HAP-1 (cell line): ENCODE results near the gene NOTCH1.
"Not testable (repeated sequence)": the region's sequence is repeated elsewhere in the genome, so short reads cannot be mapped to it uniquely, and the experiment has no call there.

Source experiments
- DNase-seq, 2 experiments: peaks; one replicate each; pipeline ENCODE4 v3.0.0-alpha.2; 2016 to 2020; ENCODE audit warnings: low spot score in 2 of 2
- H3K27me3 ChIP-seq: fragments of 250-450 bp; sonication (Bioruptor Pico); 2 replicates; pipeline ENCODE4 v1.5.1; 2020; ENCODE audit warnings: low read depth, mild to moderate bottlenecking, moderate library complexity
- H3K36me3 ChIP-seq: fragments of 250-450 bp; sonication (Bioruptor Pico); replicated peaks from 2 replicates; pipeline ENCODE4 v1.5.1; 2020; ENCODE audit warnings: mild to moderate bottlenecking
- H3K4me1 ChIP-seq: fragments of 250-450 bp; sonication (Bioruptor Pico); 2 replicates; pipeline ENCODE4 v1.5.1; 2020; ENCODE audit warnings: mild to moderate bottlenecking
- H3K4me3 ChIP-seq: fragments of 250-450 bp; sonication (Bioruptor Pico); 2 replicates; pipeline ENCODE4 v1.5.1; 2020; ENCODE audit warnings: mild to moderate bottlenecking, moderate library complexity
- H3K9me3 ChIP-seq: fragments of 250-450 bp; sonication (Bioruptor Pico); 2 replicates; pipeline ENCODE4 v1.5.1; 2020; ENCODE audit warnings: mild to moderate bottlenecking, moderate library complexity
- in situ Hi-C: fragments of 300-500 bp; cut with MboI; formaldehyde crosslinking; loops from 3 replicates; pipeline ENCODE4 v1.14.3; 2020; ENCODE audit warnings: low sequenced_read_pairs, inconsistent platforms, mixed read lengths

NOTCH1 gene

GRCh38 chr9:136585531-136586120, 39.8 kb upstream of the NOTCH1 start:
- in situ Hi-C loops = no loop called here

GRCh38 chr9:136584934-136585333, 39.1 kb upstream of the NOTCH1 start:
- H3K27me3 ChIP-seq = no peaks in the 10 kb centered on the region
- H3K4me1 ChIP-seq = peaks cover 4% of the 10 kb centered on the region; the same call in 1 of the 2 replicates
- in situ Hi-C loops = no loop called here
- no peak overlapping the region for H3K4me3 ChIP-seq
- no peaks in the 10 kb centered on the region for H3K9me3 ChIP-seq
- H3K36me3 ChIP-seq = no peaks in the 10 kb centered on the region
- no peak for DNase-seq

More at GRCh38 chr9:136585531-136586120, 39.8 kb upstream of the NOTCH1 start:
- no peak for DNase-seq
- Histone ChIP-seq H3K36me3 (no peaks in the 10 kb centered on the region), H3K4me1 (peaks cover 4% of the 10 kb centered on the region; the same call in 1 of the 2 replicates), H3K27me3 (no peaks in the 10 kb centered on the region), H3K4me3 (no peak overlapping the region), H3K9me3 (no peaks in the 10 kb centered on the region)

DNA sequence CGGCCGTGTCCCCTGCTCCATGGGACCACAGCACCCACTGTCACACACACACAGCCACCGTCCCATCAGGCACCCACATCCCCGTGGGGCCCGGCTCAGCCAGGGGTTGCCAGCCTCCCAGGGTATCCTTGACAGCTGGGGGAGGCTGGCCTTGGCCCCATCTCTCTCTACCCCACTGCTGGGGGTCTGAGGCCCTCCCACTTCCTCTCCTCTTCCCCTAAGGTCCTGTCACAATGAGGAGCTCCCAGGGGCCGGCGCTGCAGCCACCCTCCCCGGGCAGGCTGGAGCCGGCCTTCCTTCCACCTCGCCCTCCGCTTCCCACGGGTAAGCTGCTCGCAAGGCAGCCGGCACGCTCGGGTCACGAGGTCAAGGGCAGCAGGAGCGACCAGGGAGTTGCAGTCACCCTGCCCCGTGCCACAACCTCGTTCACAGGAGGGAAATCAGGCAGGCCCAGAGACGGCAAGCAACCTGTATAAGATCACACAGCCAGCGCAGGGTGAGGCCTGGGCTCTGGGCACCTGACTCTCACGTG, 38.6 kb upstream of the NOTCH1 start:
- Histone ChIP-seq H3K4me1 (peaks cover 4% of the 10 kb centered on the region; the same call in 1 of the 2 replicates), H3K4me3 (no peak overlapping the region)

GRCh38 chr9:136582977-136583735, 37.3 kb upstream of the NOTCH1 start:
- Histone ChIP-seq H3K36me3 (no peaks in the 10 kb centered on the region), H3K9me3 (no peaks in the 10 kb centered on the region), H3K4me1 (peaks cover 4% of the 10 kb centered on the region; the same call in 1 of the 2 replicates), H3K4me3 (no peak overlapping the region), H3K27me3 (no peaks in the 10 kb centered on the region)
- DNase-seq = no peak
- in situ Hi-C loops = no loop called here

More for the DNA sequence above, 38.6 kb upstream of the NOTCH1 start:
- Histone ChIP-seq H3K36me3 (no peaks in the 10 kb centered on the region), H3K9me3 (no peaks in the 10 kb centered on the region), H3K27me3 (no peaks in the 10 kb centered on the region)
- in situ Hi-C loops = no loop called here
- no peak for DNase-seq

GRCh38 chr9:136581614-136582447, 36.0 kb upstream of the NOTCH1 start:
- H3K4me1 ChIP-seq = no peaks in the 10 kb centered on the region
- in situ Hi-C loops = no loop called here
- no peaks in the 10 kb centered on the region for H3K9me3 ChIP-seq
- no peak for DNase-seq
- H3K4me3 ChIP-seq = no peak overlapping the region
- H3K27me3 ChIP-seq = no peaks in the 10 kb centered on the region
- H3K36me3 ChIP-seq = no peaks in the 10 kb centered on the region

DNA sequence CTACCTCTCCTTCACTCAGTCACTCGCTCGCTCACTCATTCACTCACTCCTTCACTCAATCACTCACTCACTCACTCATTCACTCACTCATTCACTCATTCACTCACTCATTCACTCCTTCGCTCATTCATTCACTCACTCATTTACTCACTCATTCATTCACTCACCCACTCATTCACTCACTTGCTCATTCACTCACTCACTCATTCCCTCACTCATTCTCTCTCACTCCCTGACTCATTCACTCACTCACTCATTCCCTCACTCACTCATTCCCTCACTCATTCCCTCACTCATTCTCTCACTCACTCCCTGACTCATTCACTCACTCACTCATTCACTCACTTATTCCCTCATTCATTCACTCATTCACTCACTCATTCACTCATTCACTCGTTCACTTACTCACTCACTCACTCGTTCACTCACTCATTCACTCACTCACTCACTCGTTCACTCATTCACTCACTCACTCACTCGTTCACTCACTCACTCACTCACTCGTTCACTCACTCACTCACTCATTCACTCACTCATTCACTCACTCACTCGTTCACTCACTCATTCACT, 33.9 kb upstream of the NOTCH1 start:
- in situ Hi-C loops, H3K4me3 ChIP-seq, DNase-seq, H3K4me1 ChIP-seq, H3K27me3 ChIP-seq, H3K9me3 ChIP-seq, H3K36me3 ChIP-seq: not testable (repeated sequence)

- H3K27me3 ChIP-seq = no peaks in the 10 kb centered on the region
- H3K4me1 ChIP-seq = no peaks in the 10 kb centered on the region
- in situ Hi-C loops = no loop called here
- H3K4me3 ChIP-seq = no peak overlapping the region
- no peak for DNase-seq
- H3K9me3 ChIP-seq = no peaks in the 10 kb centered on the region
- H3K36me3 ChIP-seq = no peaks in the 10 kb centered on the region
Measured at GRCh38 chr9:136578915-136579649, 33.2 kb upstream of the NOTCH1 start.

DNA sequence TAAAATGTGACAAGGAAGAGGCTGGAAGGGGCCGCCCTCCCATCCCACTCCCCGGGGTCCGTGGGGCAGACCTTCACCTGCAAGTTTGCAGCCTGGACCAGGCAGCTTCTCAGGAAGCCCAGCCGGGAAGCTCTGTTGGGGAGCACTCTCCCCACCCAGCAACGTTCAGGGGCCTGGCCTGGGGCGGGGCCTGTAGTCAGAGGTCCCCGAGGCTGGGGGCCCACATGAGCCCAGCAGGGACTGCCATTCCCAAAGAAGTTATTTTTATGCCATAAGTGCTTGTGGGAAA, 32.7 kb upstream of the NOTCH1 start:
- no peaks in the 10 kb centered on the region for H3K4me1 ChIP-seq
- DNase-seq = no peak
- H3K9me3 ChIP-seq = no peaks in the 10 kb centered on the region
- no peaks in the 10 kb centered on the region for H3K27me3 ChIP-seq
- no peak overlapping the region for H3K4me3 ChIP-seq
- in situ Hi-C loops = no loop called here
- no peaks in the 10 kb centered on the region for H3K36me3 ChIP-seq

DNA sequence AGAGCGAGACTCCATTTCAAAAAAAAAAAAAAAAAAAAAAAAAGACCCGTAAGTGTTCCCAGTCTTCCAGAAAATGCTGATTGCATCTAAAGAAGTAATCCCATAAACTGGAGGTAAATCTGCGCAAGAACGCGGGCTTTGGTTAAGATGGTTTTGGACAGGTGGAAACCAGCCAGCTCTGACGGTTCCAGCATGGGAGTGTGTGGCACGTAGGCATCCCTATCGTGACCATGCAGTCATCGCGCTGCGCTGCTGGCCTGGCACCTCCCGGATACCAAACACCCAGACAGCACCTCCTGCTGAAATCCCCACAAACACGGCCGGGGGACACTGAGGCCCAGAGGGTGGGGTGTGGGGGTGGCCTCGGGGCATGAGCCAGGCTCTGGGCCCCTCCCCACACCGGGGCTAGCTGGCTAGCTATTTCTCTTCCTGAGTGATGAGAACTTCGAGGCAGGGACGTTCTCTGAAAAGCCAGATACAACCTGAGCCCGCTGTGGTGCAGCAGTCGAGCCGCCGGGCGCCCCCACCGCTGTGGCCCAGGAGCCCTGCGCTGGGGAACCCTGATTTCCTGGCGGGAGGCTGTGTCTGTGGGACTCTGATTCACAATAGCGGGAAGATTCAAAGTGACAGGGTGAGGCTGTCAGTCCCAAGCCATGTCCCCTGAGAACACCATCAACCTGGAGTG, 32.2 kb upstream of the NOTCH1 start:
- Histone ChIP-seq H3K9me3 (no peaks in the 10 kb centered on the region), H3K27me3 (no peaks in the 10 kb centered on the region), H3K4me3 (no peak overlapping the region), H3K4me1 (peaks cover 4% of the 10 kb centered on the region; the same call in 1 of the 2 replicates), H3K36me3 (no peaks in the 10 kb centered on the region)
- in situ Hi-C loops = no loop called here
- no peak for DNase-seq

GRCh38 chr9:136576269-136576626, 30.4 kb upstream of the NOTCH1 start:
- DNase-seq = no peak
- H3K36me3 ChIP-seq = no peaks in the 10 kb centered on the region
- no peak overlapping the region for H3K4me3 ChIP-seq
- no peaks in the 10 kb centered on the region for H3K27me3 ChIP-seq
- in situ Hi-C loops = no loop called here
- H3K9me3 ChIP-seq = no peaks in the 10 kb centered on the region
- H3K4me1 ChIP-seq = peaks cover 21% of the 10 kb centered on the region

DNA sequence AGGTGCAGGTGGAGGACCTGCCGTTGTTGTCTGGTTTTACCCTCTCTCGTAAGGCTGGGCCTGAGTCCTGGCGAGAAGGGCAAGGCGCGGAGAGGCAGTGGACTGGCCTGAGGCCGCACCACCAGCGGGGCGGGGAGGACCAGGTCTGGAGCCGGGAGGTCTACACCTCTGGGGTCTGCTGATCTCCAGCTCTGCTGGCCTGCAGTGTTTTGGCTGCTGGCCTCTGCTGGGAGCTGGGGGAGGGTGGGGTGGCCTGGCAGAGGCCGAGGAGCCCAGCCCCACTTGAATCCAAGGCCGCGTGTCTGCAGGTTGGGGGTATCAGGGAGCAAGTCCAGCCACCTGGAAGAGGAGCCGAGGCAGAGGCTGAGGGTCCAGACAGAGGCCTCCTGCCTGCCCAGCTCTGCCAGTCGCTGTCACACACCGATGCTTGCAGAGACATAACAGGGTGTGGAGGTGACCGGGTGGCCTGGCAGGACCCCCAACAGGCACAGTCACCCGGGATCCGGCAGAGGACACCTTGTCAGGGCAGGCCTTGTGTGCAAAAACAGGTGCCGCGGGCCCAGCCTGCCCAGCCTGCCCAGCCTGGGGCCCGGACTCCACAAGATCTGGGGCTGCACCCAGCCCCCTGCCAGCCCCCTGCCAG, 29.9 kb upstream of the NOTCH1 start:
- Histone ChIP-seq H3K4me3 (no peak overlapping the region), H3K36me3 (no peaks in the 10 kb centered on the region), H3K27me3 (no peaks in the 10 kb centered on the region), H3K9me3 (no peaks in the 10 kb centered on the region), H3K4me1 (peaks cover 26% of the 10 kb centered on the region)
- in situ Hi-C loops = no loop called here
- no peak for DNase-seq

- in situ Hi-C loops, H3K36me3 ChIP-seq: not testable (repeated sequence)
Measured at GRCh38 chr9:136574606-136575005, 28.8 kb upstream of the NOTCH1 start.

More at GRCh38 chr9:136574606-136575005, 28.8 kb upstream of the NOTCH1 start:
- H3K27me3 ChIP-seq, H3K9me3 ChIP-seq, DNase-seq, H3K4me3 ChIP-seq: not testable (repeated sequence)
- H3K4me1 ChIP-seq = peaks cover 27% of the 10 kb centered on the region
